GM13977 (cell line): Measurements from ENCODE around the gene FAM174B.

Source experiments
- DNase-seq: peaks from one replicate; pipeline ENCODE4 v3.0.0; 2012; ENCODE audit warnings: low spot score
- in situ Hi-C: fragments of 300-500 bp; cut with MboI; formaldehyde crosslinking; loops from one replicate; pipeline ENCODE4 v1.12.0; 2022; ENCODE audit warnings: low sequenced_read_pairs, low pct_unique_long_range_greater_than_20kb, mixed read lengths, inconsistent platforms; ENCODE audit not compliant: unreplicated experiment
- TF ChIP-seq, protein P1 (sequence below): IDR thresholded peaks from 2 replicates; pipeline ENCODE4 v1.5.1; 2012; ENCODE audit warnings: mild to moderate bottlenecking, control low read depth; ENCODE audit not compliant: insufficient read depth; ENCODE audit errors: extremely low read depth, missing control alignments

The FAM174B gene

DNA sequence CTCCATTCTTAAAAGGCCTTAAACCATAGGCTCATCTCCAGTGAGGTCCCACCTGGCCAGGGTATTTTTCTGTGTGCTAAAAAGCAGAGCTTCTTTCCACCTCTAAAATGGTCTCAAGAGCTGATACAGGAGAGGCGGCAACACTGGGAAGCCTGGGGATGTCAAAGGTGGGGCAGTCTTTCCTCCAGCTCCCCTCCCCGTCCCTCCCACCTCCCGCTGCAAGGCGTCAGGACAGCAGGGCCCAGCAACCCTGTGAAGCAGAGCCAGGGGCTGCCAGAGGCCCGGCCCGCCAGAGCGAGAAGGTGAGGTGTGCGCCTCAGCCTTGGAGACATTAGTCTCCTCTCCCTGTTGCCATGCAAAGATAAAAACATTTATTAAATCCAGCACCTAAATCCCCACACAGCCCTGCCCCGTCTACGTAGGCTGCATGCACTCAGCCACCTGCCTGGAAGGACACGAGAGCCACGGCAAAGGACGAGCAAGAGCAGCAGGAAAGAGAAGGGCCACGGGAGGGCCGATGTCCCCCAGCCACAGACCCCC lies 75.6 kb downstream of the FAM174B start:
- DNase-seq: no peak
- in situ Hi-C loops: no loop called here

DNA sequence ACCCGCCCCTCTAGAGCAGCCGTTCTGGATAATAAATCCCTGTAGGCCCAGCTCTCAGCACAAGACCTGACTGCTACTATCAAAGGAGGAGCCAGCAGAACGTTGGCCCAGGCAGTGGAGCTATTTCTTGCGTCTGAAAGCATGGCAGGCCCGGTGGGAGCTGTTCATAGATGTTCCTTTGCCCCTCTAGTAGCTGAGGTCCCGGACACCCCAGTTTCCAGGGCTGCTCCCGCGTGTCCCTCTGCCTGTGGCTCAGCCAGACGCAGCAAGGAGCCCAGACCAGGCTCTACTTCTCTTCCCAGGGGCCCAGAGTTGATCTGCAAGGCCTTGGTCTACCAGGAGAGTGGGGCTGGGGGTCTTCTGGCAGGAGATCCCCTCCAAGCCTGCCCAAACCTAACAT lies 76.1 kb downstream of the FAM174B start:
- DNase-seq: no peak
- TF ChIP-seq, protein P1, sequence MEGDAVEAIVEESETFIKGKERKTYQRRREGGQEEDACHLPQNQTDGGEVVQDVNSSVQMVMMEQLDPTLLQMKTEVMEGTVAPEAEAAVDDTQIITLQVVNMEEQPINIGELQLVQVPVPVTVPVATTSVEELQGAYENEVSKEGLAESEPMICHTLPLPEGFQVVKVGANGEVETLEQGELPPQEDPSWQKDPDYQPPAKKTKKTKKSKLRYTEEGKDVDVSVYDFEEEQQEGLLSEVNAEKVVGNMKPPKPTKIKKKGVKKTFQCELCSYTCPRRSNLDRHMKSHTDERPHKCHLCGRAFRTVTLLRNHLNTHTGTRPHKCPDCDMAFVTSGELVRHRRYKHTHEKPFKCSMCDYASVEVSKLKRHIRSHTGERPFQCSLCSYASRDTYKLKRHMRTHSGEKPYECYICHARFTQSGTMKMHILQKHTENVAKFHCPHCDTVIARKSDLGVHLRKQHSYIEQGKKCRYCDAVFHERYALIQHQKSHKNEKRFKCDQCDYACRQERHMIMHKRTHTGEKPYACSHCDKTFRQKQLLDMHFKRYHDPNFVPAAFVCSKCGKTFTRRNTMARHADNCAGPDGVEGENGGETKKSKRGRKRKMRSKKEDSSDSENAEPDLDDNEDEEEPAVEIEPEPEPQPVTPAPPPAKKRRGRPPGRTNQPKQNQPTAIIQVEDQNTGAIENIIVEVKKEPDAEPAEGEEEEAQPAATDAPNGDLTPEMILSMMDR: no peak
- in situ Hi-C loops: no loop called here

More for the DNA sequence above, 75.6 kb downstream of the FAM174B start:
- TF ChIP-seq, protein P1: no peak

DNA sequence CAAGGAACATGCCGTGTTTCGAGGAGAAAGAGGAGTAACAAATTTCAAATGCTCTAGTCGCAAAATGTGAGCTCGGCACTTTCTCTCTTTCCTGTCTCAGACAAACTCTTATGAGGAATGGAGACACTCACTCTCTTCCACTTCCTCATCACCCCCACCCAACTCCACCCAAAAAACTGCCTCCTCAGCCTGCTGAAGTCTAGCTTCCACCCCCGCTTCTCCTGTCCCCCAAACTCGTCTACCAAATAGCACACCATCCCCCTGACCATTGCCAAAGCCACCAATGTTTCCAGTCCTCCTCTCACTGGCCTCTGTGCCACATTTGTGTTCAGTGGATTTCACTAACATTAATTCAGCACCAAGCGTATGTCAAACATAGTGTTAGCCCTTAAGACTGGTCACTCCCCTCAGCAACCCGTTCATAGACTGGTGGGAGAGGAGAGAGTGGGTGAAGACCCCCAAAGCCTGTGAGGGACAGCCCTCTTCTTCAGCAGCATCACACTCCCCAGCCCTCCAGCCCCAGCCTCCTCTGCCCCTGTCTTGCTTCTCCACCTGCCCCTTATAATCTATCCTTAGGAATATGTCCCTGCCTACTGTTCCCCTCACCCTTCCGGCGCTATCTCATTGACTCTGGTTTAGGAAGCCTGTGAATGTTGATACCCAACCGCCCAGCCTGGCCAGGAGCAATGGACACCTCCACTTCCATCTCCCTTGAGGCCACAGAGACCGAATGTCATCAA lies 77.3 kb downstream of the FAM174B start:
- DNase-seq: no peak
- in situ Hi-C loops: no loop called here
- TF ChIP-seq, protein P1: no peak

DNA sequence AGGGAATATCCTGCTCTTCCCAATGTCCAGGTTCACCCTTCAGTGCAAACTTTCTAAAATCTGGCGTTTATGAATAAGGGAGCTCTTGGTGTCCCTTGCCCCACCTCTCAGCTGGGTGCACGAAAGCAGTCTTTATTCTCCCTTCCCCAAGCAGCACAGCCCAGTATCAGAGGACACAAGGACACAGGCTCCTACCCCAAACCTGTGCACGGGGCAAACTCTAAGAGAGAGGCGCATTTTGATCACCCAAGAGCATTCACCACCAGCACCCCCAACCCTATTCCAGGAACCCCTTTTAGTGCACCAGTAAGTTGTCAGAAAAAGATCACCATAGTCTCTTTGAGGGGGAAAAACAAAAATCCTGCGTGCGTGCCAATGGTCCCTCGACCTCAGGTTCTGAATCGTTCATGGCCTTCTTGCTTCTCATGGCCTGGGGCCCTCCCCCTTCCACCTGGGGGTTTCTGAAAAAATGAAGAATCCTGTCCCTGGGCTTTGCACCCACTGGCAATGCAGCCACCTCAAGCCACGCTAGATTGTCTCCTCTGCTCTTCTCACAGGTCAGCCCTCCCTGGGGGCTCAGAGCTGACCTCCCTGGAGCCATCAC lies 78.9 kb downstream of the FAM174B start:
- in situ Hi-C loops: no loop called here
- TF ChIP-seq, protein P1: no peak
- no peak for DNase-seq

DNA sequence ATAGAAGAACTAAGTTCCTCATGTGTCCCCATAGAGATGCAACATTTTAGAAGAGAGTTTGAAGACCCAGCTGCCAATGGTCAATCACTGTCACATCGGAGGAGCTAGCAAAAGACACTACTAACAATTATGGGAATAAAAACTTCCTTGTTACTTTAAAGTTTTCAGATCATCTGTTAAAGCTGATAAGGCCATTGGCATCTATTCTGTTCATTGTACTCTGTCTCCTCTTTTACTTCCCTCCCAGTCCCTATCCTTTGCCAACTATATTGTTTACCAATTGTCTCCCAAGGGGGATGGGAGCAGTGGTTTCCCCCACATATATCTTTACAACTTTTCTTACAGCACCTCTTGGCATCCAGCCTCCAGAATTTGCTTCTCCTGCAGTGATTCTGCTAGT lies 81.0 kb downstream of the FAM174B start:
- in situ Hi-C loops: no loop called here
- no peak for DNase-seq
- TF ChIP-seq, protein P1: no peak

DNA sequence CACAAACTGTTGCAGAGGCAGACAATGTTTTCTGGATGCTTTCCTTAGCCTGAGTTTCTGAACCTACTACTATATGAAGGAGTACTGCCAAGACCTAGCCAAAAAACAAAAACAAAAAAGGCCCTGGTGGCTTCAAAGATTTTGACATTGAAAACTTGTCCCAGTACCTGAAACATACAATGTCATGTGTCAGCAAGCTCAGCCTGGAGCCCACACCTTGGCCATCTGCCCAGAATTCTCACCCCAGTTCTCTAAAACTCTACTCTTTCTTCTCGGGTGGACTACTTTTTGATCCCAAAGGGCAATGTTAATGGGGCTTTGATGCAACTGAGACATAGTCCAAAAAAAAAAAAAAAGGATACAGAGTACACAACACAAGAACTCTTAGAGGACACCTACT lies 81.4 kb downstream of the FAM174B start:
- DNase-seq: no peak
- TF ChIP-seq, protein P1: no peak
- in situ Hi-C loops: no loop called here
